ENCODE measurements around the gene ROCK1. TPM values are rescaled to one million over a fixed set of nuclear protein-coding genes. Genes with fewer than 3 reads are reported as not detected.

The ROCK1 gene
- total RNA-seq, 4 donors from 2014 or later: 17.6 to 58.2 (median 24.8) TPM

DNA sequence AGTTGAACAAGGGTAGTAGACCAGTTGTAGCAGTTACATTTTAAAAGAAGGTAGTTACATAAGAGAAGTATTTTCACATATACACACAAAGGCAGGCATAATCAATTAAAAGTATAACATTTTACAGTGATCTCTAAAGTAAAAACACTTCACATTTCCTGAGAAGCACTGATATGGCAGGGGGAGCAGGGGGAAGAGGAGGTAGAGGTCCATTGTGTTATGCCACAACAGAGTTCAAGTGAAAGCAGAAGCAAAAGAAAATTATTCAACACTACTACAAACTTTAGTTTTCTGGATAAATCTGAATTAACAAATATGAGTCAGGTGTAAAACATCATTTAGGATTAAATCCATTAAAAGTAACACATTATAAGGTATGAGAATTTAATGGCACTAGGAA lies 38.4 kb downstream of the ROCK1 start:
- Histone ChIP-seq H3K9me3 (no peaks in the 10 kb centered on the region), H3K4me1 (peaks cover 7 to 47% (median 23%) of the 10 kb centered on the region in 3 donors), H3K36me3 (no peaks in the 10 kb centered on the region), H3K4me3 (no peak overlapping the region), H3K27ac (no peak overlapping the region), H3K27me3 (no peaks in the 10 kb centered on the region)
- intact Hi-C loops (cut with DNase I): no loop called here
- DNase-seq: no peak
- TF ChIP-seq, protein P1, sequence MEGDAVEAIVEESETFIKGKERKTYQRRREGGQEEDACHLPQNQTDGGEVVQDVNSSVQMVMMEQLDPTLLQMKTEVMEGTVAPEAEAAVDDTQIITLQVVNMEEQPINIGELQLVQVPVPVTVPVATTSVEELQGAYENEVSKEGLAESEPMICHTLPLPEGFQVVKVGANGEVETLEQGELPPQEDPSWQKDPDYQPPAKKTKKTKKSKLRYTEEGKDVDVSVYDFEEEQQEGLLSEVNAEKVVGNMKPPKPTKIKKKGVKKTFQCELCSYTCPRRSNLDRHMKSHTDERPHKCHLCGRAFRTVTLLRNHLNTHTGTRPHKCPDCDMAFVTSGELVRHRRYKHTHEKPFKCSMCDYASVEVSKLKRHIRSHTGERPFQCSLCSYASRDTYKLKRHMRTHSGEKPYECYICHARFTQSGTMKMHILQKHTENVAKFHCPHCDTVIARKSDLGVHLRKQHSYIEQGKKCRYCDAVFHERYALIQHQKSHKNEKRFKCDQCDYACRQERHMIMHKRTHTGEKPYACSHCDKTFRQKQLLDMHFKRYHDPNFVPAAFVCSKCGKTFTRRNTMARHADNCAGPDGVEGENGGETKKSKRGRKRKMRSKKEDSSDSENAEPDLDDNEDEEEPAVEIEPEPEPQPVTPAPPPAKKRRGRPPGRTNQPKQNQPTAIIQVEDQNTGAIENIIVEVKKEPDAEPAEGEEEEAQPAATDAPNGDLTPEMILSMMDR (IDR thresholded peaks at IDR 0.05): no peak
- no peak for TF ChIP-seq POLR2A (IDR thresholded peaks at IDR 0.05)

DNA sequence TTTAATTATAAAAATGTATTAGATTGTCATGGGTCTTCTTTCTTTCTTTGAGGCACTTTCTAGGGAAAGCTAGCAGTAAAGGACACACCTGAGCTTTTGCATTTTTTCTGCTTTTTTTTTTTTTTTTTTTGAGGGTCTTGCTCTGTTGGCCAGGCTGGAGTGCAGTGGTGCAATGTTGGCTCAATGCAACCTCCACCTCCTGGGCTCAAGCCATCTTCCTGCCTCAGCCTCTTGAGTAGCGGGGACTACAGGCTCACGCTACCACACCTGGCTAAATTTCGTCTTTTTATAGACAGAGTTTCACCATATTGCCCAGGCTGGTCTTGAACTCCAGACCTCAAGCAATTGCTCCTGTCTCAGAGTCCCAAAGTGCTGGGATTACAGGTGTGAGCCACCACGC lies 40.5 kb downstream of the ROCK1 start:
- Histone ChIP-seq H3K27ac (no peak overlapping the region), H3K27me3 (no peaks in the 10 kb centered on the region), H3K9me3 (no peaks in the 10 kb centered on the region), H3K36me3 (no peaks in the 10 kb centered on the region), H3K4me3 (no peak overlapping the region), H3K4me1 (peaks cover 7 to 35% (median 19%) of the 10 kb centered on the region in 3 donors)
- no peak for DNase-seq
- intact Hi-C loops (cut with DNase I): no loop called here
- TF ChIP-seq POLR2A (IDR thresholded peaks at IDR 0.05): no peak
- TF ChIP-seq, protein P1 (IDR thresholded peaks at IDR 0.05): no peak
- 77 to 95% methylated on average over 3 to 4 of the region's 4 CpGs for WGBS, 2 donors

DNA sequence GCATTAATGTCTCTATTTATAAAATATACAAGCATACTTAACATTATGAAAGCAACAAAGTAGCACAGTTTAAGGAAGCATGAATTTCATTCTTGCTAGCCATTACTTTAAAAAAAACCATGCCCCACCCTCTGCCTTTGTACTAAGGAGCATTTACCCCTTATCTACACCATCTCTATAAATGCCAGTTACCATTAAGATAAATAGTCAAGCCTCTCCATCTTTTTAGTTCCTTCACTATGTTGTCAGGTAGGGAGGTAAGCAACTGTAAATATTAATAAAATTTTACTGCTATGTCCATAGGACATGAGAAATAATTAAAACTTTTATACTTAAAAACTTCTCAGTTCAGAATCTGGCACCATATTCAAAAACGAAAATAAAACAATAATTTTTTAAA lies 42.1 kb downstream of the ROCK1 start:
- no peak overlapping the region for H3K27ac ChIP-seq
- TF ChIP-seq, protein P1 (IDR thresholded peaks at IDR 0.05): no peak
- TF ChIP-seq POLR2A (IDR thresholded peaks at IDR 0.05): no peak
- 83 to 94% methylated on average over 1 of the region's 1 CpG for WGBS, 2 donors
- no peaks in the 10 kb centered on the region for H3K9me3 ChIP-seq
- no peak for DNase-seq
- H3K4me3 ChIP-seq: no peak overlapping the region
- H3K4me1 ChIP-seq: peaks cover 0 to 19% (median 7%) of the 10 kb centered on the region in 3 donors
- intact Hi-C loops (cut with DNase I): no loop called here
- H3K36me3 ChIP-seq: no peaks in the 10 kb centered on the region
- no peaks in the 10 kb centered on the region for H3K27me3 ChIP-seq

DNA sequence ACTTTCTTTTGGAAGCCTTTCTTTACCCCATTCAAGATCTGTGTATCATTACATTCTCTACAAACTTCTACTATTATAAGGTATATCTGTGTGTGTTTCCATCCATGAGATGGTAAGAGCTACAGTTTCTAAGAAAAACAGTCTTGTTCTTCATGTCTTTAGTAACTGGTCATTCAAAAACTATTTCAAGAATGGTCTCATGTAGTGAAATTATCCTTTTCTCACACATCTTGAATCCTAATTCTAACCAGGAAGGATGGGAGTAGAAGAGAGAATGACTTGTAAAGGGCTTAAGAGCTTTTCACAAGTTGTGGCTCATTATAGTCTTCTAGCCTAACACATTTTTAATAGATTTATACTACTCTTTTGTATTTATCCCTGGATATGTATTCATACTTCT lies 47.3 kb downstream of the ROCK1 start:
- Histone ChIP-seq H3K27me3 (no peaks in the 10 kb centered on the region), H3K27ac (no peak overlapping the region), H3K9me3 (no peaks in the 10 kb centered on the region), H3K4me1 (no peaks in the 10 kb centered on the region), H3K36me3 (no peaks in the 10 kb centered on the region), H3K4me3 (no peak overlapping the region)
- no peak for TF ChIP-seq POLR2A (IDR thresholded peaks at IDR 0.05)
- TF ChIP-seq, protein P1 (IDR thresholded peaks at IDR 0.05): no peak
- intact Hi-C loops (cut with DNase I): no loop called here
- DNase-seq: no peak

DNA sequence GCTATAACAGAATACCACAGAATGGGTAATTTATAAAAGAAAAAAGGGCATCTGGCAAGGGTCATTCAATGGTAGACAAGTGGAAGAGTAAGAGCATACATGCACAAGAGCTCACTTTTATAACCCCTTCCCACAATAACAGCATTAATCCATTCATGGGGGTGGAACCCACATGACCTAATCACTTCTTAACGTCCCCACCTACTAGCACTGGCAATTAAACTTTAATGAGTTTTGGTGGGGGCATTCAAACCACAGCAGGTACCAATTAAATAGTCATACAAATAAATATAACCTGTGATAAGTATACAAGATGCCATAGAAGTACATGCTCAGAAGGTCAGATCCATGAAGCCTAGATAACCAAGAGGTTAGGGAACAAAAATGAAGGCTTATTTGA lies 48.6 kb downstream of the ROCK1 start:
- no peak for TF ChIP-seq POLR2A (IDR thresholded peaks at IDR 0.05)
- TF ChIP-seq, protein P1 (IDR thresholded peaks at IDR 0.05): no peak
- Histone ChIP-seq H3K4me1 (no peaks in the 10 kb centered on the region), H3K4me3 (no peak overlapping the region), H3K9me3 (no peaks in the 10 kb centered on the region), H3K27ac (no peak overlapping the region), H3K36me3 (no peaks in the 10 kb centered on the region), H3K27me3 (no peaks in the 10 kb centered on the region)
- DNase-seq: no peak
- intact Hi-C loops (cut with DNase I): no loop called here
- 67 to 82% methylated on average over 1 of the region's 1 CpG for WGBS, 2 donors
